ENCODE data around the gene INPP4A.

DNA sequence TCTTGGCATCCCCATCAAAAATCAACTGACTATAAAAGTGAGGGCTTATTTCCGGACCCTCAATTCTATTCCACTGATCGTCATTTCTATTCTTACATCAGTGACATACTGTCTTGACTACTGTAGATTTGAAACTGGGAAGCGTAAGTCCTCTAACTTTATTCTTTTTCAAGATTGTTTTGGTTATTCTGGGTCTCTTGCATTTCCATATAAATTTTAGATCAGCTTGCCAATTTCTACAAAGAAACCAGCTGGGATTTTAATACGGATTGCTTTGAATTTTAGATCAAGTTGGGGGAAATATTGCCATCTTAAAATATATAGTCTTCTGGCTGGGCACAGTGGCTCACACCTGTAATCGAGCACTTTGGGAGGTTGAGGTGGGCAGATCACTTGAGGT is 17.9 kb upstream of the INPP4A start:
- TF ChIP-seq CTCF (IDR thresholded peaks at IDR 0.05; ENCODE audit: low read depth, low read length), result no peak
- TF ChIP-seq EZH2phosphoT487 (IDR thresholded peaks at IDR 0.05; ENCODE audit: low read depth), result no peak

Data from OCI-LY3 (cell line).